GM18508 (cell line): ENCODE results near the gene PRR4.

Experiments used
- ATAC-seq: cut with Tn5 transposase; IDR thresholded peaks from one replicate; pipeline ENCODE4 v1.9.1; 2021; ENCODE audit warnings: moderate number of reproducible peaks; ENCODE audit not compliant: insufficient read depth, unreplicated experiment

The PRR4 gene

DNA sequence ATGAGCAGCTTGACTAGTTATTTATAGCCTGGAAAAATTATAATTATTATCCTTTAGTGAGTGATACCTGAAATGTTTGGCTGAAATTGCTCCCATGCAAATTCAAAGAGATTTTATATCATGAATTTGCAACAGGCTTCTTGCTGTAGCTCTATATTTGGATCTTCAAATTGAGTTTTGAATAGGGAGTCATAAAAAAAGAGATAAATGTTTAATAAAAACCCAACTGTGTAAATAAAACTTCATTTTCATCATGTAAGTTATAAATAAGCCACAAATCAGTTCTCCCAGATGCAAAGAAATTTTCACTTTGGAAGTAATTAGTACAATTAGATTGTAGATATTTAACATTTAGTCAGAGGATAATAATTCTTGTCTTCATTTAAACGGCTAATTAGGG lies 42.1 kb downstream of the PRR4 start, which contains the start of gene TAS2R8:
TSS of gene TAS2R8 (minus strand) at position 101 of the 400 bp plus-strand sequence. CDS start 306 bp downstream, outside the sequence.
- ATAC-seq = no peak

DNA sequence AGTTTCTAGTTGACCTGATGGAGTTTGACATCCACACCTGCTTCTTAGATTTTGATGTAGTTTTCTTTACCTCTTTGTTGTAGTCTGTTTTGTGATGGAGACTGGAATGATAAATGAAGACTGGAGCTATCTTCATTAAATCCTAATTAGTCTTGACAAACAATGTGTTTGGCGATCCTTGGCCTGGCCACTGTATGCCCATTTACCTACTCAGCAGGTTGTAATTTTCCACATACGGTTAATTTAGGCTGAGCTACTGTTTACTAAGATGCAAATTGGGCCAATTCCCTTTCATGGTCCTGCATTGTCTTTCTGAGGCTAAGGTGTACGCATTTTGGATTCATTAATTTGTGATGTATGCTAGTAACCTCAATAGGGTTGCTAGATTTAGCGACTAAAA lies 46.7 kb downstream of the PRR4 start, which contains the start of gene TAS2R7:
TSS of gene TAS2R7 (minus strand) at position 41 of the 400 bp plus-strand sequence. CDS start 57 bp downstream, outside the sequence.
- ATAC-seq = no peak

DNA sequence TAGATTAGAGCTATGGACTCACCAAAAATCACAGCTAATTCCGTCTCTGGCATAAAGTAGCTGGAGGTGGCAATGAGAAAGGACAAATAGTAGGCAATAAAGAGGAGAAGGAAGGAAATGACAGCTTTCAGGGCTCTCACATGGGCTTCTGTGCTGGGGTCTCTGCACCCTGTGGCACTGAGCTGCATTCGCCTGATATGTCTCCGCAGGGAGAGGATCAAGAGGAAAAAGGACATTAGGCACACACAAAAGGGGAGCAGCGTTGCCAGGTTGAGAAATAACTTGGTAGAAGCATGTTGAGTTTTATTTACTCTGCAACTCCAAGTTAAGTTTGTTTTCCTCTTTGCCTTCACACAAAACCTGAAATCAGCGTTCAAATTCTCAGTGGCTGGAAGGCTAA lies 47.5 kb downstream of the PRR4 start:
- ATAC-seq = no peak
